ENCODE data around the gene VCX3B.
"Not testable (repeated sequence)": the region's sequence is repeated elsewhere in the genome, so short reads cannot be mapped to it uniquely, and the experiment has no call there.

Gene VCX3B

GRCh38 chrX:8447368-8447767, 17.3 kb upstream of the VCX3B start:
- no peak for DNase-seq (ENCODE audit: low read depth)
- H3K4me3 ChIP-seq (ENCODE audit: low read depth, low read length): no peak overlapping the region
- no peak for TF ChIP-seq CTCF (IDR thresholded peaks at IDR 0.05; ENCODE audit: low read depth, low read length, missing control alignments)

- DNase-seq (ENCODE audit: low read depth): not testable (repeated sequence)
Observed at GRCh38 chrX:8452343-8452742, 12.3 kb upstream of the VCX3B start.

GRCh38 chrX:8453611-8454010, 11.0 kb upstream of the VCX3B start:
- H3K4me3 ChIP-seq (ENCODE audit: low read depth, low read length): no peak overlapping the region
- TF ChIP-seq CTCF (IDR thresholded peaks at IDR 0.05; ENCODE audit: low read depth, low read length, missing control alignments): no peak
- DNase-seq (ENCODE audit: low read depth): no peak

More at GRCh38 chrX:8452343-8452742, 12.3 kb upstream of the VCX3B start:
- H3K4me3 ChIP-seq (ENCODE audit: low read depth, low read length): not testable (repeated sequence)

GRCh38 chrX:8455557-8455956, 9.1 kb upstream of the VCX3B start:
- no peak for TF ChIP-seq CTCF (IDR thresholded peaks at IDR 0.05; ENCODE audit: low read depth, low read length, missing control alignments)
- no peak overlapping the region for H3K4me3 ChIP-seq (ENCODE audit: low read depth, low read length)
- DNase-seq (ENCODE audit: low read depth): no peak

GRCh38 chrX:8462488-8462887, 2.1 kb upstream of the VCX3B start:
- no peak for TF ChIP-seq CTCF (IDR thresholded peaks at IDR 0.05; ENCODE audit: low read depth, low read length, missing control alignments)
- DNase-seq (ENCODE audit: low read depth): no peak
- no peak overlapping the region for H3K4me3 ChIP-seq (ENCODE audit: low read depth, low read length)

GRCh38 chrX:8484360-8484949, 19.8 kb downstream of the VCX3B start:
- DNase-seq (ENCODE audit: low read depth): no peak
- TF ChIP-seq CTCF (IDR thresholded peaks at IDR 0.05; ENCODE audit: low read depth, low read length, missing control alignments): no peak

GRCh38 chrX:8495036-8495435, 30.4 kb downstream of the VCX3B start:
- not testable (repeated sequence) for H3K4me3 ChIP-seq (ENCODE audit: low read depth, low read length); DNase-seq (ENCODE audit: low read depth)

More at GRCh38 chrX:8484360-8484949, 19.8 kb downstream of the VCX3B start:
- no peak overlapping the region for H3K4me3 ChIP-seq (ENCODE audit: low read depth, low read length)

- H3K4me3 ChIP-seq (ENCODE audit: low read depth, low read length): no peak overlapping the region
- DNase-seq (ENCODE audit: low read depth): no peak
- TF ChIP-seq CTCF (IDR thresholded peaks at IDR 0.05; ENCODE audit: low read depth, low read length, missing control alignments): no peak
Observed at GRCh38 chrX:8500203-8500602, 35.6 kb downstream of the VCX3B start.

GRCh38 chrX:8502101-8502500, 37.5 kb downstream of the VCX3B start:
- DNase-seq (ENCODE audit: low read depth); H3K4me3 ChIP-seq (ENCODE audit: low read depth, low read length): not testable (repeated sequence)

All from GM12864 (cell line).